ENCODE results near the gene ZNF618.

The ZNF618 gene

GRCh38 chr9:113863345-113863744, 12.8 kb upstream of the ZNF618 start:
- no peaks in the 10 kb centered on the region for H4K20me1 ChIP-seq (ENCODE audit: control insufficient read depth, insufficient read depth, low read depth, low read length)
- H3K27me3 ChIP-seq (ENCODE audit: control insufficient read depth, low read length), result peaks cover 2% of the 10 kb centered on the region; the same call in 1 of the 2 replicates
- no peaks in the 10 kb centered on the region for H3F3A ChIP-seq (ENCODE audit: control insufficient read depth, insufficient read depth)
- H3K9me2 ChIP-seq (replicated peaks; ENCODE audit: control insufficient read depth, low read length), result no peaks in the 10 kb centered on the region
- no peak for TF ChIP-seq CTCF (IDR thresholded peaks at IDR 0.05; ENCODE audit: low read depth, low read length, poor library complexity, severe bottlenecking)
- no peak for TF ChIP-seq EZH2phosphoT487 (IDR thresholded peaks at IDR 0.05; ENCODE audit: borderline replicate concordance, low read length)
- no peak overlapping the region for H3K4me3 ChIP-seq (ENCODE audit: low read length)
- H3K4me2 ChIP-seq (ENCODE audit: low read length), result no peak overlapping the region
- H3K4me1 ChIP-seq (ENCODE audit: control insufficient read depth, low read length), result no peaks in the 10 kb centered on the region
- no peaks in the 10 kb centered on the region for H3K79me2 ChIP-seq (ENCODE audit: control insufficient read depth, low read length)
- no peaks in the 10 kb centered on the region for H3K36me3 ChIP-seq (ENCODE audit: control insufficient read depth, low read length)
- no peaks in the 10 kb centered on the region for H3K9me3 ChIP-seq (ENCODE audit: control insufficient read depth, insufficient read depth, low read length)
- H3K27ac ChIP-seq (ENCODE audit: low read depth, low read length), result no peak overlapping the region

GRCh38 chr9:113868501-113868900, 7.6 kb upstream of the ZNF618 start:
- H3K4me2 ChIP-seq (ENCODE audit: low read length), result no peak overlapping the region
- H3K36me3 ChIP-seq (ENCODE audit: control insufficient read depth, low read length), result no peaks in the 10 kb centered on the region
- no peak overlapping the region for H3K27ac ChIP-seq (ENCODE audit: low read depth, low read length)
- no peaks in the 10 kb centered on the region for H3F3A ChIP-seq (ENCODE audit: control insufficient read depth, insufficient read depth)
- no peaks in the 10 kb centered on the region for H3K79me2 ChIP-seq (ENCODE audit: control insufficient read depth, low read length)
- no peaks in the 10 kb centered on the region for H3K9me3 ChIP-seq (ENCODE audit: control insufficient read depth, insufficient read depth, low read length)
- H3K4me1 ChIP-seq (ENCODE audit: control insufficient read depth, low read length), result no peaks in the 10 kb centered on the region
- H3K4me3 ChIP-seq (ENCODE audit: low read length), result no peak overlapping the region
- H3K9me2 ChIP-seq (replicated peaks; ENCODE audit: control insufficient read depth, low read length), result no peaks in the 10 kb centered on the region
- H3K27me3 ChIP-seq (ENCODE audit: control insufficient read depth, low read length), result peaks cover 3% of the 10 kb centered on the region; the same call in 1 of the 2 replicates
- H4K20me1 ChIP-seq (ENCODE audit: control insufficient read depth, insufficient read depth, low read depth, low read length), result no peaks in the 10 kb centered on the region
- TF ChIP-seq CTCF (IDR thresholded peaks at IDR 0.05; ENCODE audit: low read depth, low read length, poor library complexity, severe bottlenecking) (no peak), EZH2phosphoT487 (IDR thresholded peaks at IDR 0.05; ENCODE audit: borderline replicate concordance, low read length) (no peak)

GRCh38 chr9:113872485-113873143, 3.5 kb upstream of the ZNF618 start:
- Histone ChIP-seq H3K4me2 (ENCODE audit: low read length) (no peak overlapping the region), H3F3A (ENCODE audit: control insufficient read depth, insufficient read depth) (no peaks in the 10 kb centered on the region), H3K36me3 (ENCODE audit: control insufficient read depth, low read length) (no peaks in the 10 kb centered on the region), H3K4me1 (ENCODE audit: control insufficient read depth, low read length) (no peaks in the 10 kb centered on the region), H3K27ac (ENCODE audit: low read depth, low read length) (no peak overlapping the region), H3K9me2 (replicated peaks; ENCODE audit: control insufficient read depth, low read length) (no peaks in the 10 kb centered on the region), H3K9me3 (ENCODE audit: control insufficient read depth, insufficient read depth, low read length) (no peaks in the 10 kb centered on the region), H3K79me2 (ENCODE audit: control insufficient read depth, low read length) (no peaks in the 10 kb centered on the region), H4K20me1 (ENCODE audit: control insufficient read depth, insufficient read depth, low read depth, low read length) (no peaks in the 10 kb centered on the region), H3K27me3 (ENCODE audit: control insufficient read depth, low read length) (peaks cover 21% of the 10 kb centered on the region), H3K4me3 (ENCODE audit: low read length) (no peak overlapping the region)
- TF ChIP-seq EZH2phosphoT487 (IDR thresholded peaks at IDR 0.05; ENCODE audit: borderline replicate concordance, low read length) (no peak), CTCF (IDR thresholded peaks at IDR 0.05; ENCODE audit: low read depth, low read length, poor library complexity, severe bottlenecking) (no peak)
